ENCODE results near the gene VPS9D1.

VPS9D1 gene

GRCh38 chr16:89727406-89728120 lies 6.9 kb upstream of the VPS9D1 start:
- no peak for DNase-seq (ENCODE audit: low read depth)
- TF ChIP-seq CTCF (IDR thresholded peaks at IDR 0.05; ENCODE audit: low read depth, low read length, missing control alignments) = no peak
- H3K4me3 ChIP-seq (ENCODE audit: low read depth, low read length) = no peak overlapping the region

GRCh38 chr16:89723279-89724250 lies 2.9 kb upstream of the VPS9D1 start:
- H3K4me3 ChIP-seq (ENCODE audit: low read depth, low read length) = peak overlapping the region; percentile 55
- TF ChIP-seq CTCF (IDR thresholded peaks at IDR 0.05; ENCODE audit: low read depth, low read length, missing control alignments) = no peak
- DNase-seq (ENCODE audit: low read depth) = no peak

DNA sequence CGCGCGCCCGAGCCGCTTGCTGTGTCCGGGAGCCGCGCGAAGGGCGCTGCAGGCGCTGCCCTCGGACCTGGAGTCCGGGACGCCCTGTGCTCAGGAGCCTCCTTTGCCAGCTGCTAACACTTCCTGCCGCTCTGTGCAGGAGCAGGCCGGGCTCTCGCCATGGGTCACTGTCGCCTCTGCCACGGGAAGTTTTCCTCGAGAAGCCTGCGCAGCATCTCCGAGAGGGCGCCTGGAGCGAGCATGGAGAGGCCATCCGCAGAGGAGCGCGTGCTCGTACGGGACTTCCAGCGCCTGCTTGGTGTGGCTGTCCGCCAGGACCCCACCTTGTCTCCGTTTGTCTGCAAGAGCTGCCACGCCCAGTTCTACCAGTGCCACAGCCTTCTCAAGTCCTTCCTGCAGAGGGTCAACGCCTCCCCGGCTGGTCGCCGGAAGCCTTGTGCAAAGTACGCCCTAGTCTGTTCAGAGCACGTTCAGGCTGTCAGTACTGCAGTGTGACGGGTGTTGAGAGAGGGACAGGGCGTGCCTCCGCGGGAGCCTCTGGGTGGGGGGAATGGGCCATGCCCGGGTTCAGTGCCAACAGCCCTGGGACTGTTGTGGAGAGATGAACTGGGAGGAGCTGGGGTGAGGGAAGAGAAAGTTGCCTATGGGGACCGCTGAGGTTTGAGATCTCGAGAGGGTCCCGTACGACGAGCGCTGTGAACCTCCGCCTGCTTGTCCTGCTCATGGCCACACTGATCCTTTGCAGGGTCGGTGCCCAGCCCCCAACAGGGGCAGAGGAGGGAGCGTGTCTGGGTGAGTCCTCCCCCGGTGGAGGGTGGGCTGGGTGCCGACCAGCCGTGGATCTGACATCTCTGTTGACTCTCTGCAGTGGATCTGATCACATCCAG lies 1.9 kb upstream of the VPS9D1 start:
- peak; percentile 77 for DNase-seq (ENCODE audit: low read depth)
- TF ChIP-seq CTCF (IDR thresholded peaks at IDR 0.05; ENCODE audit: low read depth, low read length, missing control alignments) = no peak
- H3K4me3 ChIP-seq (ENCODE audit: low read depth, low read length) = peak overlapping the region; percentile 55

DNA sequence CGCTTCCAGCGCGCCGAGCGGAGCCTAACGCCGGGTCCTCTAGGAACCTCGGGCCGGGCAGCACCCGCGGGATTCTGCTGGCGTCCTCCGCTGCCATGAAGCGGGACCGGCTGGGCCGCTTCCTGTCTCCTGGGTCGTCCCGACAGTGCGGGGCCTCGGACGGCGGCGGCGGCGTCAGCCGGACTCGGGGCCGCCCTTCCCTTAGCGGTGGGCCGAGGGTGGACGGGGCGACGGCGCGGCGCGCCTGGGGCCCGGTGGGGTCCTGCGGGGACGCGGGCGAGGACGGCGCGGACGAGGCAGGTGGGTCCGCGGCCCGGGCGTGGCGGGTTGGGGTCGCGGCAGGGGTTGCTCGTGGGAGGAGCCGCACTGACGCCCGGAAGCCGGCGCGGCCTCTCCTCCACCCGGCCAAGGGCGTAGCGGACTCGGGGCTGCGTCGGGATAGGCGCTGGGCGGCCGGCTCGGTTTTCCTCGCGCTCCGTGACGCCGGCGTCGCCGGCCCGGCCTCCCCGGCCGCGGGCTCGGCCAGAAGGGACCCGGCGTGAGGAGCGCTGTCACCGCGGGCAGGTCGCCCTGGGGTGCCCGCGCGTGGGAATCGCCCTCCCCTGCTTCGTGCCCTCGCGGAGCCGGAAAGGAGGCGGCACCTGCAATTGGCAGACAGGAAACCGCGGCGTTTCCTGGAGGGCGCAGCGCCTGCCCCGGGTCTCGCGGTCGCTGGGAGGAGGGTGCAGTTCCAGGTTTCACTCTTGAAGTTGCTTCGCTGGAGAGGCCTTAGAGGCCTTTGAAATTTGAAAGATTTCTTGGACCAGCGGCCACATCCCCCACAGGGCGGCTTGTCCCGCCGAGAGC lies 1.1 kb upstream of the VPS9D1 start:
- peak overlapping the region; percentile 55 for H3K4me3 ChIP-seq (ENCODE audit: low read depth, low read length)
- no peak for DNase-seq (ENCODE audit: low read depth)
- TF ChIP-seq CTCF (IDR thresholded peaks at IDR 0.05; ENCODE audit: low read depth, low read length, missing control alignments) = no peak

DNA sequence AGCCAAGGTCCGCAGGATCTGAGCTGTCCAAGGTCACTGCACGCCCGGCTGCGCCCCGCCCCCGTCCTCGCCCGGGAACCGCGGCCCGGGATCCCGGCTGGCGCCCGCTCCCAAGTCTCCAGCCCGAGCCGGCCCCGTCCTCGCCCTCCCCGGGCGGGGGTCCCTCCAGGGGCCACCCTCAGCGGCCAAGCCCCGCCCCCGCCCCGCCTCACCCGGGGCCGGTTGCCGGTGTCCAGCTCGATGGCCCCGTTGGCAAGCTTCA lies 216 bp downstream of the VPS9D1 start:
- peak overlapping the region; percentile 55 for H3K4me3 ChIP-seq (ENCODE audit: low read depth, low read length)
- TF ChIP-seq CTCF (IDR thresholded peaks at IDR 0.05; ENCODE audit: low read depth, low read length, missing control alignments) = no peak
- DNase-seq (ENCODE audit: low read depth) = no peak
